ENCODE measurements around the gene TP73.

Gene TP73

DNA sequence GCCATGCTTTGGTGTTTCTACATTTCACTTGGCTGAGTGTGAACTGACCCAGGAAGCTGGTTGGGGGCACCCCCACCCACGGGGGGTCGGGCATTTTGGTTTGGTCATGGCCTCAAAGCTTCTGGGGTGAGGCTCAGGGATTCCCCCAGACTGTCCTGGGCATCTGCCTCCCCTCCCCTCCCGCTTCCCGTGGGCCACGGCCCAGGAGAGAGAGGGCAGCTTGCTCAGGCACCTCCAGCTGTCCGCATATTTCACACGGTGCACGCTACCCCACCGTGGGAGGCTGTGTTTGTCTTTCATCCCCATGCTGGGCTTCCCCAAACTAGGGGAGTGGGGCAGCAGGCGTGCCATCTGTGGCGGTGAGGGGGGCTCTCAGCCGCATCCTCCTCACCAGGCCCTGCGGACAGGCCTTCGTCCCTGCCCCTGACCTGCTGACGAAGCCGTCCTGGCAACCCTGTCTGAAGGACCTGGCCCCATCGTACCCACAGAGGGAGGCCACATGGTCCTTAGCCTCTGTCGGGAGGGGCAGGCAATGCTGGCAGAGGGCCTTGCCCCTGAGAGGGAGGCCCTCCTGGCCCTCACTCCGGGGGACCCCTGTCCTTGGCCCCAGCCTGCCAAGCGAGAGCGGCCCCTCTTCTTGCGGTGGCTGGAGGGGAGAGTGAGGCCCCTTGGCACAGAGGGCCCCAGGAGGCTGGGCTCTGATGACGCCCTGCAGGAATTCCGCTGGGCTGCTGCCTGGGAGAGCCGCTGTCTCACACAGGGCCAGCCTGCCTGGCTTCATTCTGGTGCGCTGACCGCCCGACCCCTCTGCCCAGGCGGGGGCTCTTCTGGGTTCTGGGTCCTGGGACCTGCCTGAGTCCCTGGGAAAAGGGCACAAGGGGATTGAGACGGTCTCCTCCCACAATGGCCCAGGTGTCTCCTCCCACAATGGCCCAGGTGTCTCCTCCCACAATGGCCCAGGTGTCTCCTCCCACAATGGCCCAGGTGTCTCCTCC lies 22.1 kb downstream of the TP73 start:
- DNase-seq = no peak

GRCh38 chr1:3675436-3675835 lies 23.1 kb downstream of the TP73 start:
- DNase-seq = no peak

DNA sequence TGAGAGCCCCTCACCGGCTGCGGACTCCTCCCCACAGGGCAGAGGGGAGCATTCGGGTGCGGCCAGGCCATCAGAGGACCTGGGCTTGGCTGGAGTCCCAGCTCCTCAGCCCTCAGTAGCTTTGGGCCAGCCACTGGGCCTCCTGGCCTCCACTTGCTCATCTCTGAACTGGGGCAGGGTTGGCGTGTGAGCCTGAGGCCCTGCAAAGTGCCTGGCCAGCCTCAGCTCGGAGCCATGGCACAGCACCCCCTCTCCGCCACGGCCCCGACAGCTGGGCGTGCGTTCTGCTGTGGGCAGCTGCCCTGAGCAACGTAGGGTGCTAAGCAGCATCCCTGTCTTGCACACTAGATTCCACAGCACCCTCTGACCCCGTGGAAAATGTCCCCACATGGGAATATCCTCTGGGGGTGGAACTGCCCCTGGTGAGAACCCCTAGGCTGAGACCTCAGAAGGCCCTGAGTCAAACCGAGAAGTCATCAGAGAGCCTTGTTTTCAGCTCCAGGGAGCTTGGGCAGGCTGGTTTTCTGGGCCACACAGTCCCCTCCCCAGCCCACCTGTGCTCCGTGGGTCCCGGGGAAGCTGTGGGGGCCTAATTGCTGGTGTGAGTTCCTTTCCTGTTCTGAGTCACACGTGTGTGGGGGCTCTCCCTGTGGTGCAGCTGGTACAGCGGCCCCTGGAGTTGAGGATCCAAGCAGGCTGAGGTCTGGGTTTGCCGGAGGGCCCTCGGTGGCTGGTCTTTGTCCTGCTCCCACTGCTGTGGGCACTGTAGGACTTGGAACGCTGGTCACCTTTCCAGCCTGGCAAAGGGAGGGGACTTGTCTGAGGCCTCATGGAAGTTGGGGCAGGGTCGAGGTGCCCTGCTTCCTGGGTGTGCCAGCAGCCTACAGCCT lies 24.5 kb downstream of the TP73 start:
- DNase-seq = no peak

- no peak for DNase-seq
Measured at GRCh38 chr1:3677484-3677883, 25.2 kb downstream of the TP73 start.

DNA sequence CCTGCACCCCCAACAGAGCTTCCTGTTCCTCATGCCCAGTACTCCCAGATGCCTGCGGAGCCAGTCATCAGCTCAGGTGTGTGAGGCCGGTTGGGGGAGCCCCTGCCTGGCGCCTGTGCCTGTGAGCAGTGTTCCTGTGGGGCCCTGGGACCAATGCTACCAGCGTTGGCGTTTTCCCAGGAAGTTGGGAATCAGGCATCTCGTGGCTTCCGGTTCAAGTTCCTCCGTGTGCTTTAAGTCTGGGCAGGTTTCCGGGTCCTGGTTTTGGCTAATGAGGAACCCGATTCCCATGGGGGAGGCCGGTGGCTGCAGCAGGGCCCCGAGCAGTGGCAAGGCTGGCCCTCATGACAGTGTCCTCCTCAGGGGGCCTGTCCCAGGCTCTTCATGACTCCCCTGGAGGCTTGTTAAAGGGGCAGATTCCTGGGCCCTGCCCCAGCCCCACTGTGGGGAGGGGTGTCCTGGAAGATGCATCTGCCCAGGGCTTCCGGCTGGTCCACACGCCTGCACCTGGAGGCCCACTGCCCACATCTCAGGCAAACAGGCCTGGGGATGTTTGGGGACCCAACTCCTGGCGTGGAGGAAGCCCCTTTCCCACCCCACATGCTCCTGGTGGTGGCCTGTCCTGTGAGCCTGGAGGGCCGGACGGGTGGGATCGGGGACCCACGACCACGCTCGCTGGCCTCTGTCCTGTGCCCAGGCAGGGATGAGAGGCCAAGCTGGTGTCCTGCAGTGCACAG lies 26.2 kb downstream of the TP73 start:
- DNase-seq = no peak

DNA sequence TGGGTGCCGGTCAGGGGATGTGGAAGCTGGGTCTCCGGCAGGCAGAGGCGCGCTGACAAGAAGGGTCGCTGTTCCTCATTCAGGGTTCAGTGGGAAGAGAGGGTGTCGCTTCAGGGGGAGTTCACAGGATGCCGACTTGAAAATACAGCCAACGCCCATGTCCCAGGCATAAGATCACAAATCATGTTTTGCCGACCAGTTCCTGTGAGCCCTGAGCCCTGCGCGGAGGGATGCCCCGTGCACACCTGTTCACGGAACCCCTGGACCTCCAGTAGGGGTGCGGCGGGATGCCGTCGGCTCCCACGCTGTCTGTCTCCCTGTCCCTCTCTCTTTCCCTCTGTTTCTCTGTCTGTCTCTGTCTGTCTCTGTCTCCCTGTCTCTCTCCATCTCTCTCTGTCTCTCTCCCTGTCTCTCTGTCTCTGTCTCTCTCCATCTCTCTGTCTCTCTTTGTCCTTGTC lies 26.8 kb downstream of the TP73 start:
- DNase-seq = no peak

- DNase-seq = no peak
Measured at GRCh38 chr1:3679799-3680453, 27.6 kb downstream of the TP73 start.

GRCh38 chr1:3680488-3681230 lies 28.3 kb downstream of the TP73 start:
- DNase-seq = no peak

DNA sequence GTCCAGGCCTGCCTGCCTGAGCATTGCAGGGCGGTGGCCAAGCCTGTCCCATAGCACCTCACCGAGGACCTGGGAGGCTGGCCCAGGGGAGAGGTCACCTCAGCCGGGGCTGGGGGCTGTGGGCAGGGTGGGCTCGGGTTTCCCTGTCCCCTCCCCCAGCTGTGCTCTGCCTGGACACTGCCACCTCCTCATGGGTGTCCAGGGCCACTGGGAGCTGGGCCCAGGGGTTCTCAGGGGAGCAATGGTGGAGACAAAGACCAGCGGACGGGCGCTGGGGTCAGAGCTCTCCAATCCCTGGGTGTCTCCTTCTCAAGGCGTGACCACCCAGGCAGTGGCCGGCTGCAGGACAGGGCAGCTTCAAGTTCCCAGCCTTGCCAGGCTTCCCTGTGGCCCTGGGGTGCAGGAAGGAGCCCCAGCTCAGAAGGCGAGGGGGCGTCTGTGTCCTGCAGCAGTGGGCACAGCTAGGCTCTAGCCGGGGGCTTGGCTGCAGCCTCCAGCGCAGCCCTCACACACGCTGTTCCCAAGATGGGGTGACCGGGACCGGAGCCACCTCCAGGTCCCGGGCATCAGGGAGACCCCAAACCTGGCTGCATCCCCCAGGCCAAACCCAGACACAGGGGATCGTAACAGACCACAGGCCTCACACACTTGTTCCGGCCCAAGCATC lies 29.0 kb downstream of the TP73 start:
- no peak for DNase-seq

- DNase-seq = no peak
Measured at GRCh38 chr1:3681898-3682806, 29.8 kb downstream of the TP73 start.

DNA sequence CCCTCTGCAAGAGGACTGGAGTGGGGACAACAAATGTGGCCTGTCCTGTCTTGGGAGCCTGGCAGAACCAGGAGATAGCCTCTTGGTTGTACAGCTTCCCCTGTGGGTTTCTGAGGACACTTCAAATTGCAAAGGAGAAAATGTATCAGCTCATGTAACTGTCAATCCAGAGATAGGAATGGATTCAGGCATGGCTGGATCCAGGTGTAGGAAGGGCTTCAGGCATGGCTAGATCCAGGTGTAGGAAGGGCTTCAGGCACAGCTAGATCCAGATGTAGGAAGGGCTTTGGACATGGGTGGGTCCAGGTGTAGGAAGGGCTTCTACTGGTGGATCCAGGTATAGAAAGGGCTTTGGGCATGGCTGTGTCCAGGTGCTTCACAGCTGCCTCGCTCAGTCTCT lies 30.9 kb downstream of the TP73 start:
- DNase-seq = no peak

- DNase-seq = no peak
Measured at GRCh38 chr1:3683992-3684391, 31.7 kb downstream of the TP73 start.

DNA sequence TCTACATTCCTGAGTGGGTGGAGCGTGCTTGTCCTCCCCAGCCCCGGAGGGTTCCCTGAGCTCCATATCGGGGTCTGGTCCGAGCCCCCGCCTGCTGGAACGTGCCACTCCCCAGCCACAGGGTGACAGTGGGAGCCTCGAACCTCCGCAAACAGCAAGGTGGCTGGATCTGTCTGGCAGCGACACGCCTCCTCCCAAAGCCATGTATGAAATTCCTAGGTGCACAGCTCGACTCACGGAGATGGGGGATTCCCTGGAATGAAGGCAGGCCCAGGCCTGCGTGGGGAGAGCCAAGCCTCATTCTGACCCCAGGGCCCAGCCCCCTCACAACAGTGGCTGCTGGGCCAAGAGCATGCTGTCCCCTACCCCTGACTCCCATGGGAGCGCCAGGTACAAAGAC lies 32.9 kb downstream of the TP73 start:
- DNase-seq = no peak

DNA sequence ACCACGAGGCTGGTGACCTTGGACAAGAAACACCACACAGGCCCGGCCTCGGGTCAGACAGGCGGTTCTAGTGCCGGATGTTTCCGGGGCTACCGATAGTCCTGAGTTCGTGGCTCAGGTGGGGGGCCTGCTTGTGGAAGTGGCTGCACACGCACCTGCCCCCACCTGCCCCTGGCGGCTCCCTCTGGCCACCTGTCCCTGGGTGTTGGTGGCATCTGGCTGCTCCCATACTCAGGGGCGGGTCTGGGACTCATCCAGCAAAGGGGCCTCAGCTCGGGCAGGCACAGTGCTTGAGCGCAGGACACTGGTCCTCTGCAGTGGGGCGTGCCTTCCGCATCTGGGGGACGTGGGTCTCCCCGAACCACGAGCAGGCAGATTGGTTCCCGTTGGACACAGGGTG lies 33.6 kb downstream of the TP73 start:
- DNase-seq = no peak

DNA sequence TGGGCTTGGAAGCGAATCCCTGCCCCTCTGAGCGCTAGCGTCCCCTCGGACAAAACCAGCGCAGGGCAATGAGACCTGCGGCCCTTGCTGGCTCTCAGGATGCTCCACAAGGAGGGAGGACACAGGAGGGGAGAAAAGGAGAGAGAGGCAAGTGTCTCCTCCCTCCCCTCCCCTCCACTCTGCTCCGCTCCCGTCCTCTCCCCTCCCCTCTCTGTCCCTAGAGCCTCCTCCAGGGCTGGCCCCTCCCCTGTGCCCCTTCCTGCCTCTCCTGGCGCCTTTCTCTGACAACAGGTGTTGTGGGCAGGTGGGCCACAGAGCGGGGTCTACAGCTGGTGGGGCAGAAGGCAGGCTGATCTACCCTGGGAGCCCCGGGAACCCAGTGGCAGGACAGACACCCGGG lies 35.2 kb downstream of the TP73 start:
- no peak for DNase-seq

- no peak for DNase-seq
Measured at GRCh38 chr1:3688356-3689137, 36.2 kb downstream of the TP73 start.

- no peak for DNase-seq
Measured at GRCh38 chr1:3689138-3689750, 36.9 kb downstream of the TP73 start.

DNA sequence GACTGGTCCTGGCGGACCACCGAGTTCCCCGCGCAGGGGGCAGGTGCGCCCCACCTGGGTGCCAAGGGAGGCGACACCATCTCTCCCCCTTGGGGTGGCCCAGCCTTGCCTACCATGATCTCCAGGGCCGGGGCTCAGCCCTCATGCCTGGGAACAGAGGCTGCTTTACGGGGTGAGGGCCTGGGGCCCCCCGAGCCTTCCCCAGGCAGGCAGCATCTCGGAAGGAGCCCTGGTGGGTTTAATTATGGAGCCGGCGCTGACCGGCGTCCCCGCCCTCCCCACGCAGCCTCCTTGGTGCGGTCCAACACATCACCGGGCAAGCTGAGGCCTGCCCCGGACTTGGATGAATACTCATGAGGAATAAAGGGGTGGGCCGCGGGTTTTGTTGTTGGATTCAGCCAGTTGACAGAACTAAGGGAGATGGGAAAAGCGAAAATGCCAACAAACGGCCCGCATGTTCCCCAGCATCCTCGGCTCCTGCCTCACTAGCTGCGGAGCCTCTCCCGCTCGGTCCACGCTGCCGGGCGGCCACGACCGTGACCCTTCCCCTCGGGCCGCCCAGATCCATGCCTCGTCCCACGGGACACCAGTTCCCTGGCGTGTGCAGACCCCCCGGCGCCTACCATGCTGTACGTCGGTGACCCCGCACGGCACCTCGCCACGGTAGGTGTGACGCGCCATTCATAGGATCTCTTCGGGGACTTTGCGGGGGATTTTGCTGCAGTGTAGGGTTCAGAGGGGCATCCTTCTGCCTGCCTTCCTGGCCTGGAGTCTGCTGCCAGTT lies 38.2 kb downstream of the TP73 start:
- DNase-seq = no peak
